Epithelial cell of proximal tubule (primary cell): ENCODE measurements around the gene PODN. TPM values are rescaled to one million over a fixed set of nuclear protein-coding genes. Genes with fewer than 3 reads are reported as not detected.

Experiments
- DNase-seq: peaks from one replicate; pipeline ENCODE4 v3.0.0-alpha.2; 2011; ENCODE audit warnings: low read depth
- H3K4me3 ChIP-seq: 2 replicates; pipeline ENCODE4 v1.5.1; 2011; ENCODE audit warnings: low read depth, mild to moderate bottlenecking, low read length
- total RNA-seq: library from RNA; depleted of rRNA; stranded (reverse); fragments of >200 nt; gene quantifications from 2 replicates; pipeline ENCODE4 v1.2.3, GENCODE V29; 2015
- TF ChIP-seq, protein P1 (sequence below): conservative IDR thresholded peaks from 2 replicates; pipeline ENCODE4 v1.5.1; 2012; ENCODE audit warnings: low read depth, mild to moderate bottlenecking, low read length

PODN gene
- total RNA-seq, 1 donor from 2014 or later = 0.06 TPM

DNA sequence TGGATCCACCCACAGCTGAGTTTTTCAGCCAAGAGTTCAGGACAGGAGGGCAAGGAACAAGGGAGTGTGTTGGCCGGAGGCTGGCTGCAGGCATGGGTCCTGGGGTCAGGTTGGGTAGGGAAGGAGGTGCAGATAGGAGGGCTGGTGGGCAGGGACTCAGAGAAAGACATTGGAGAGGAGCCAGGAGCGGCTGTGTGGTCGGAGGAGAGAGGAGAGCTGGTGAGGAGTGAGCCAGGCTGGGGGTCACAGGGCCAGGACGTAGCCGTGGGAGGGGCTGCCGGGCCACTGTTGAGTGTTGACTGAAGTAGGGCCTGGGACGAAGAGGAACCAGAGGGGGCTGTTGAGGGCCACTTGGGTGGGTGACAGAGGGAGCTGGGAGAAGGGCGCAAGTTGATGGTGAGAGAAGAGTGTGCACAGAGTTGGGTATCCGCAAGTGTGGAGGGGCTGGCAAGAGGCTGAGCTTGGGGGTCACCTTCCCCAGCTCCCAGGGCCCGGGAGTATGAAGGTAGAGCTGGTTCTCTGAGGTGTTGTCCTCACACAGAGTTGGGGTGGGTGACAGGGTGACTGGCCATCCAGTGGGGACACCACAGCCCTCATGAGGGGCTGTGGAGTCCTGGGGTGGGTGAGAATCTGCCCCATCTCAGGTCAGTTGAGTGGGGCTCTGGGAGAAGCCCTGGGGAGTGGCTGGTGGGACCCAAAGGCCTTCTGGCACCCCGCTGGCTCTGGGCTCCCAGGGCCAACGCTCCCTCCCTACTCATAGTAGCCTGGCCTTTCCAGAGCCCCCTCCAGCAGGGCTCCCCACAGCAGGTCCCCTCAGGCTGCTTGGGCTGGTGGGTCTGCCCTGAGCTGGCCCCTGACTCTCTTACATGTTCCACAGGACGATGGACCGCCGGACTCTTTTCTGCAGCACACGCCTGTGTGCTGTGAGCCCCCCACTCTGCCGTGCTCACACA is 21.9 kb downstream of the PODN start:
- TF ChIP-seq, protein P1, sequence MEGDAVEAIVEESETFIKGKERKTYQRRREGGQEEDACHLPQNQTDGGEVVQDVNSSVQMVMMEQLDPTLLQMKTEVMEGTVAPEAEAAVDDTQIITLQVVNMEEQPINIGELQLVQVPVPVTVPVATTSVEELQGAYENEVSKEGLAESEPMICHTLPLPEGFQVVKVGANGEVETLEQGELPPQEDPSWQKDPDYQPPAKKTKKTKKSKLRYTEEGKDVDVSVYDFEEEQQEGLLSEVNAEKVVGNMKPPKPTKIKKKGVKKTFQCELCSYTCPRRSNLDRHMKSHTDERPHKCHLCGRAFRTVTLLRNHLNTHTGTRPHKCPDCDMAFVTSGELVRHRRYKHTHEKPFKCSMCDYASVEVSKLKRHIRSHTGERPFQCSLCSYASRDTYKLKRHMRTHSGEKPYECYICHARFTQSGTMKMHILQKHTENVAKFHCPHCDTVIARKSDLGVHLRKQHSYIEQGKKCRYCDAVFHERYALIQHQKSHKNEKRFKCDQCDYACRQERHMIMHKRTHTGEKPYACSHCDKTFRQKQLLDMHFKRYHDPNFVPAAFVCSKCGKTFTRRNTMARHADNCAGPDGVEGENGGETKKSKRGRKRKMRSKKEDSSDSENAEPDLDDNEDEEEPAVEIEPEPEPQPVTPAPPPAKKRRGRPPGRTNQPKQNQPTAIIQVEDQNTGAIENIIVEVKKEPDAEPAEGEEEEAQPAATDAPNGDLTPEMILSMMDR = no peak
- H3K4me3 ChIP-seq = no peak overlapping the region
- DNase-seq = no peak

DNA sequence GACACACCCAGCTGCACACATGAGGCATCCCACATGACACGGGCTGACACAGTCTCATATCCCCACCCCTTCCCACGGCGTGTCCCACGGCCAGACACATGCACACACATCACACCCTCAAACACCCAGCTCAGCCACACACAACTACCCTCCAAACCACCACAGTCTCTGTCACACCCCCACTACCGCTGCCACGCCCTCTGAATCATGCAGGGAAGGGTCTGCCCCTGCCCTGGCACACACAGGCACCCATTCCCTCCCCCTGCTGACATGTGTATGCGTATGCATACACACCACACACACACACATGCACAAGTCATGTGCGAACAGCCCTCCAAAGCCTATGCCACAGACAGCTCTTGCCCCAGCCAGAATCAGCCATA is 22.6 kb downstream of the PODN start:
- H3K4me3 ChIP-seq = no peak overlapping the region
- no peak for DNase-seq
- TF ChIP-seq, protein P1 = no peak

DNA sequence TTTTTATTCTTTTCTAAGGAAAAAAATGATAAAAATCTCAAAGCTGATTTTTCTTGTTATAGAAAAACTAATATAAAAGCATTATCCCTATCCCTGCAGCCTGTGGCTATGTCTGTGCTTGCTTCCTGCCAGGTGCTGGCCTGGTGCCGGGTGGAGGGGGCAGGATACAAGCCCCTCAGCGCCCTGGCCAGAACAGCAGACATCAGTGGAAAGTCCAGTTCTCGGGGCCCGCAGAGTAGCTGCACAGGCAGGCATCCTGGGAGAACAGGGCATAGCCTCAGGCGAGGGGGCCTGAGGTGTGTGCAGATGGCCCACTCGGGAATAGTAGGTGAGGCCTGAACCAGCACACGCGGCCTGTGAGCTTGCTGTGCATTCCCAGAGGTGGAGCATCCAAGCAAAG is 23.4 kb downstream of the PODN start:
- no peak for DNase-seq
- TF ChIP-seq, protein P1 = no peak

DNA sequence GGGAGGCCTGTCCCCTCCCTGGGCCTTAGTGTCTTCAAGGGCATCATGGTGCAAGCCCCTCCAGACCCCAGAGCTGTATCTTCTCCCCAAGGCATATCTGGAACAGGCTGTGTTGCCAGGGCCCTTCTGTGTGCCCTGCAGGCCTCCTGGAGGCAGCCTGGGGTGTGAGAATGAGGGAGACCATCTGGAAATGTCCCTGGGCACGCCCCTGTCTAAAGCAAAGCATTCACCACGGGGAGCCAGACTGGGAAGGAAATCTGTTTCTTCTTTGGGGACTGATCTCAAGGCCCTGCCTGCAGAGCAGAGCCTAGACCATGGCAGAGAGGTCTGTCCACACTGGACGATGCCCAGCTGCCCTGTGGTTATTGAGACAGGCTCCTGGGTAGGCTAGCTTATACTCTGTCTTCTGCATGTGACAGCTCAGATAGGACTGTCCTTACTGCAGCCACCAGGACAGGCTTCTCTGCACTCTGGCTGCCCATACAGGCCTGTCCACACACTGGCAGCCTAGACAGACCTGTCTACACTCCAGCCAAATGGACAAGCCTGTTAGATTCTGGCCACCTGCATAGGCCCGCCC is 24.6 kb downstream of the PODN start:
- DNase-seq = no peak
- TF ChIP-seq, protein P1 = no peak
- no peak overlapping the region for H3K4me3 ChIP-seq

More for the DNA sequence above, 23.4 kb downstream of the PODN start:
- H3K4me3 ChIP-seq = no peak overlapping the region

DNA sequence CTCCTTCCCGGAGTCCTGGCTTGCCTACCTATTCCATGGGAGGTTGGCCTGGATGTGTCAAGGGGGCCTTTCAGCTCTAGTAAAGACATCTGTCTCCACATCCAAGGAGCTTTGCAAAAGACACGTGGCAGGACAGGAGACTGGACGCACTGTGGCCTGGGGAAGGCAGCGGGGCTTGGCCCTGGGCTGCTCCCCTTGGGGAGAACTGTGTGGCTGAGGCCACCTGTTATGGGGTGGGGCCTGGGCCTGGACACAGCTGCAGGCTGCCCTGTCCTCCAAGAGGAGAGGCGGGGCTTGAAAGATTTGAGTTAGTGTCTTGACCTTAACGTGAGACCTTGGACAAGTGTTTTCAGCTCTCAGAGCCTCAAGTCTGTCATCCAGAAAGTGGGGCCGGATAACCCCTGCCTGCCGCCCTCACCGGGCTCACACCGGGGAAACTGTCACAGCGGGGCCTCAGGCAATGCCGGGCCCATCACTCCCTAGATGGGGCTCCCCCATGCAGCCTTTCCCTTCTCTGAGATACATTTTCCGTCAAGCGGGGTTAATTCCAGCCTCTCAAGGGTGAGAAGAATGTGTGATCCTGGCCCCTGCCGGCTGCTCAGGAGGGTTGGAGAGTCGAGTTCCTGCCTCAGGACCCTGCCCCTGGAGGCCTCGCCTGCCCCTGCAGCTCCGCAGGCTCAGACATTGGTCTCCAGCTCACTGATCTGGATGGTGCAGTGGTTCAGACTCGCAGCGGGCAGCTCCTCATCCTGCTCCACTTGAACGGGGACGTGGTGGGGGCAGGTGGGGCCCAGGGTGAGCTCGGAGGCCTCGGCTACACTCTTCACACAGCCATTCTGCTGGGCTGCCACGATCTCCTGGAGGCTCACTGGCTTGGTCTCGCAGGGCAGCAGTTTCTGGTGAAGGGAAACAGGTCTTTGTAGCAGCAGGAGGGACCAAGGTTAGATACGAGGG is 25.6 kb downstream of the PODN start:
- no peak for DNase-seq
- TF ChIP-seq, protein P1 = no peak

DNA sequence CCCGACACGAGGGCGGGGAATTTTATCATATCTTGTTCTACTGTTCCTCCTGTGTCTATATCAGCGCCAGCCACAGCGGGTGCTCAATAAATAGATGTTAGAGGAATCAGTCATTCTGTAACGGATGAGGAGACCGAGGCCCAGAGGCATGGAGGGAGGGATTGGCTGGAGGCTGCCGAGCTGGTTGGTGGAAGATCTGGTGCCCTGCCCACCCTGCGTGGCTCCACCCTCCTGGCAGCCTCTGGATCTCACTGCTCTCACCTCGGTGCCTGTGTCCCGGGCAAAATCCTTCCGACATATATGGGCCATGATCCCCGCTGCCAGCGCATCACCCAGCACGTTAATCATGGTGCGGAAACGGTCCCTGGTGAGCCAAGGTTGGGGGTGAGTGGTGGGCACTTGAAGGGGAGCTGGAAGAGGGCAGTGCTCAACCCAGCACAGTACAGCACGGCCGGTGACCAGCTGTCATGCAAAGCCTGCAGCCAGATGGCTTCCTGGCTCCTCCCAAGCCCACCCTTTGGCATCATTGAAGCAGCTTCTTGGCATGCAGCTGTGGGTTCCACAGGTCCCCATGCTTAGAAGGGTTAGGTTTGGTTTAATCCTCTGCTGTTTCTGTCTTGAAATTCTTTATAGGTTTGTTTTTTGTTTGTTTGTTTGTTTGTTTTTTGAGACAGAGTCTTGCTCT is 26.7 kb downstream of the PODN start:
- TF ChIP-seq, protein P1 = no peak
- H3K4me3 ChIP-seq = no peak overlapping the region
- no peak for DNase-seq

More for the DNA sequence above, 25.6 kb downstream of the PODN start:
- H3K4me3 ChIP-seq = no peak overlapping the region
